Measurements from ENCODE around the gene GRAMD1B.

- TF ChIP-seq POLR2A (IDR thresholded peaks at IDR 0.05) = no peak
- TF ChIP-seq, protein P1, sequence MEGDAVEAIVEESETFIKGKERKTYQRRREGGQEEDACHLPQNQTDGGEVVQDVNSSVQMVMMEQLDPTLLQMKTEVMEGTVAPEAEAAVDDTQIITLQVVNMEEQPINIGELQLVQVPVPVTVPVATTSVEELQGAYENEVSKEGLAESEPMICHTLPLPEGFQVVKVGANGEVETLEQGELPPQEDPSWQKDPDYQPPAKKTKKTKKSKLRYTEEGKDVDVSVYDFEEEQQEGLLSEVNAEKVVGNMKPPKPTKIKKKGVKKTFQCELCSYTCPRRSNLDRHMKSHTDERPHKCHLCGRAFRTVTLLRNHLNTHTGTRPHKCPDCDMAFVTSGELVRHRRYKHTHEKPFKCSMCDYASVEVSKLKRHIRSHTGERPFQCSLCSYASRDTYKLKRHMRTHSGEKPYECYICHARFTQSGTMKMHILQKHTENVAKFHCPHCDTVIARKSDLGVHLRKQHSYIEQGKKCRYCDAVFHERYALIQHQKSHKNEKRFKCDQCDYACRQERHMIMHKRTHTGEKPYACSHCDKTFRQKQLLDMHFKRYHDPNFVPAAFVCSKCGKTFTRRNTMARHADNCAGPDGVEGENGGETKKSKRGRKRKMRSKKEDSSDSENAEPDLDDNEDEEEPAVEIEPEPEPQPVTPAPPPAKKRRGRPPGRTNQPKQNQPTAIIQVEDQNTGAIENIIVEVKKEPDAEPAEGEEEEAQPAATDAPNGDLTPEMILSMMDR (IDR thresholded peaks at IDR 0.05 in 4 of 5, conservative IDR thresholded peaks at IDR 0.05 in 1 of 5) = no peak
Measured at GRCh38 chr11:123484448-123484847, 54.4 kb downstream of the GRAMD1B start.

Measured in gastrocnemius medialis (tissue), 4 donors.